Caco-2 (cell line): Measurements from ENCODE around the gene TANK. TPM values are rescaled to one million over a fixed set of nuclear protein-coding genes. Genes with fewer than 3 reads are reported as not detected.
A peak's percentile ranks its signal among the peaks of the same experiment; 100 is the strongest.

ENCODE experiments used
- BruUV-seq: library from RNA; stranded (reverse); fragments of 400-500 nt; replicated peaks from 2 replicates; lab custom pipeline; 2021; lab: Mats Ljungman, UMichigan
- CTCF ChIA-PET: fragments of 300-600 bp; sonication (Branson Sonifier 250); formaldehyde crosslinking; loops from one replicate; lab custom pipeline; 2022; ENCODE audit warnings: antibody characterized with exemption; lab: Charles Lee
- POLR2A ChIA-PET: fragments of 300-600 bp; sonication (Branson Sonifier 250); formaldehyde crosslinking; loops from one replicate; lab custom pipeline; 2022; ENCODE audit warnings: antibody characterized with exemption; lab: Charles Lee
- DNase-seq, 2 experiments: peaks; one replicate each; pipeline versions ENCODE4 v3.0.0 to v3.0.0-alpha.2; 2020 to 2022
- H3K27me3 ChIP-seq: replicated peaks from 2 replicates; pipeline ENCODE4 v1.6.0; 2011; ENCODE audit warnings: low read length; ENCODE audit not compliant: control insufficient read depth, insufficient read depth
- H3K36me3 ChIP-seq: 2 replicates; pipeline ENCODE4 v1.5.1; 2011; ENCODE audit warnings: low read length; ENCODE audit not compliant: control insufficient read depth, insufficient read depth
- H3K4me1 ChIP-seq: fragments of 250-450 bp; sonication (Bioruptor Pico); 2 replicates; pipeline ENCODE4 v1.5.1; 2020; ENCODE audit warnings: mild to moderate bottlenecking
- H3K4me3 ChIP-seq: 2 replicates; pipeline ENCODE4 v1.5.1; 2011; ENCODE audit warnings: low read depth, mild to moderate bottlenecking, control low read depth, low read length
- H3K9me3 ChIP-seq: fragments of 250-450 bp; sonication (Bioruptor Pico); 2 replicates; pipeline ENCODE4 v1.5.1; 2020; ENCODE audit warnings: mild to moderate bottlenecking, moderate library complexity
- H3K27ac Mint-ChIP-seq: one replicate; pipeline ENCODE4 v1.8.0; 2022; ENCODE audit warnings: mixed read lengths; ENCODE audit not compliant: unreplicated experiment
- H3K27me3 Mint-ChIP-seq: one replicate; pipeline ENCODE4 v1.8.0; 2022; ENCODE audit warnings: mixed read lengths; ENCODE audit not compliant: insufficient read depth, unreplicated experiment
- H3K36me3 Mint-ChIP-seq: one replicate; pipeline ENCODE4 v1.8.0; 2022; ENCODE audit warnings: mild to moderate bottlenecking, mixed read lengths; ENCODE audit not compliant: insufficient read depth, unreplicated experiment
- H3K4me1 Mint-ChIP-seq: one replicate; pipeline ENCODE4 v1.8.0; 2022; ENCODE audit warnings: low read depth, mixed read lengths; ENCODE audit not compliant: unreplicated experiment
- H3K4me3 Mint-ChIP-seq: one replicate; pipeline ENCODE4 v1.8.0; 2022; ENCODE audit warnings: mild to moderate bottlenecking, moderate library complexity, mixed read lengths; ENCODE audit not compliant: unreplicated experiment
- H3K9me3 Mint-ChIP-seq: one replicate; pipeline ENCODE4 v1.8.0; 2022; ENCODE audit warnings: mixed read lengths; ENCODE audit not compliant: unreplicated experiment
- CTCF ChIP-seq, 2 experiments: fragments of 200-600 bp in 1 of 2; IDR thresholded peaks; 1 replicate in 1 of 2; 2 replicates in 1 of 2; pipeline versions ENCODE4 v1.5.1 to v1.8.0; 2011 to 2022; ENCODE audit warnings: antibody characterized with exemption in 1 of 2, control low read depth in 1 of 2, inconsistent platforms in 1 of 2, low read depth in 1 of 2, low read length in 1 of 2, mild to moderate bottlenecking in 1 of 2, moderate library complexity in 1 of 2; ENCODE audit not compliant: insufficient read depth in 1 of 2, severe bottlenecking in 1 of 2, unreplicated experiment in 1 of 2
- intact Hi-C: fragments of 100-400 bp; cut with micrococcal nuclease; formaldehyde crosslinking; loops from one replicate; pipeline ENCODE4 v1.10.0; 2022; ENCODE audit not compliant: unreplicated experiment
- total RNA-seq: library from RNA; stranded (reverse); gene quantifications from 2 replicates; pipeline ENCODE4 v1.2.3, GENCODE V29; 2022

The TANK gene
- total RNA-seq, 1 experiment from 2014 or later, result 56.0 TPM

GRCh38 chr2:161122772-161123530 is 37.3 kb upstream of the TANK start:
- ChIA-PET CTCF (no interaction called here), POLR2A (interaction anchor here (0.5 kb wide), 1 partner anchor 1819 kb away, joined by 5 read pairs; no protein-coding TSS in a partner anchor)
- Mint-ChIP-seq H3K36me3 (peaks cover 10% of the 10 kb centered on the region), H3K9me3 (peaks cover 27% of the 10 kb centered on the region), H3K4me3 (peak overlapping the region; percentile 68), H3K27me3 (no peaks in the 10 kb centered on the region), H3K4me1 (peaks cover 22% of the 10 kb centered on the region), H3K27ac (peak overlapping the region; percentile 95)
- TF ChIP-seq CTCF (IDR thresholded peaks at IDR 0.05; ENCODE audit: insufficient read depth in 1 of 2, low read depth in 1 of 2, low read length in 1 of 2, severe bottlenecking in 1 of 2, unreplicated experiment in 1 of 2), result no peak
- intact Hi-C loops, result loop anchor here (1.0 to 2.0 kb wide), 3 partner anchors 8 to 37 kb away; partner anchors contain the start of gene TANK
- Histone ChIP-seq H3K36me3 (no peaks in the 10 kb centered on the region), H3K4me3 (no peak overlapping the region), H3K4me1 (peaks cover 37% of the 10 kb centered on the region), H3K9me3 (no peaks in the 10 kb centered on the region), H3K27me3 (no peaks in the 10 kb centered on the region)
- BruUV-seq, result TSS peak; percentile 86
- peak; percentile 52 to 59 for DNase-seq

GRCh38 chr2:161123531-161124030 is 36.6 kb upstream of the TANK start:
- Mint-ChIP-seq H3K36me3 (peaks cover 10% of the 10 kb centered on the region), H3K9me3 (peaks cover 24% of the 10 kb centered on the region), H3K27ac (peak overlapping the region; percentile 95), H3K4me1 (peaks cover 22% of the 10 kb centered on the region), H3K4me3 (peak overlapping the region; percentile 68), H3K27me3 (no peaks in the 10 kb centered on the region)
- Histone ChIP-seq H3K36me3 (no peaks in the 10 kb centered on the region), H3K9me3 (no peaks in the 10 kb centered on the region), H3K27me3 (no peaks in the 10 kb centered on the region), H3K4me3 (no peak overlapping the region), H3K4me1 (peaks cover 37% of the 10 kb centered on the region)
- BruUV-seq, result TSS peak; percentile 38
- TF ChIP-seq CTCF (IDR thresholded peaks at IDR 0.05; ENCODE audit: insufficient read depth in 1 of 2, low read depth in 1 of 2, low read length in 1 of 2, severe bottlenecking in 1 of 2, unreplicated experiment in 1 of 2), result no peak
- ChIA-PET CTCF (no interaction called here), POLR2A (no interaction called here)
- intact Hi-C loops, result loop anchor here (1.0 to 2.0 kb wide), 3 partner anchors 8 to 37 kb away; partner anchors contain the start of gene TANK
- peak; percentile 58 to 76 for DNase-seq

GRCh38 chr2:161124201-161124600 is 36.0 kb upstream of the TANK start:
- Mint-ChIP-seq H3K9me3 (peaks cover 24% of the 10 kb centered on the region), H3K27me3 (no peaks in the 10 kb centered on the region), H3K36me3 (peaks cover 10% of the 10 kb centered on the region), H3K27ac (peak overlapping the region; percentile 95), H3K4me1 (peaks cover 22% of the 10 kb centered on the region), H3K4me3 (no peak overlapping the region)
- no peak overlapping the region for H3K4me3 ChIP-seq
- intact Hi-C loops, result no loop called here
- H3K27me3 ChIP-seq, result no peaks in the 10 kb centered on the region
- H3K36me3 ChIP-seq, result no peaks in the 10 kb centered on the region
- POLR2A ChIA-PET, result no interaction called here
- TF ChIP-seq CTCF (IDR thresholded peaks at IDR 0.05; ENCODE audit: insufficient read depth in 1 of 2, low read depth in 1 of 2, low read length in 1 of 2, severe bottlenecking in 1 of 2, unreplicated experiment in 1 of 2), result no peak
- CTCF ChIA-PET, result no interaction called here
- peaks cover 37% of the 10 kb centered on the region for H3K4me1 ChIP-seq
- BruUV-seq, result no TSS peak
- no peaks in the 10 kb centered on the region for H3K9me3 ChIP-seq
- no peak for DNase-seq
